Esophagus squamous epithelium (tissue), 5 donors: ENCODE results near the gene SH3YL1. TPM values are rescaled to one million over a fixed set of nuclear protein-coding genes. Genes with fewer than 3 reads are reported as not detected.

Experiments
- DNase-seq: peaks from one replicate; lab custom pipeline; 2025; lab: John Stamatoyannopoulos, UW
- H3K27ac ChIP-seq, 4 donors: fragments of 200-600 bp; sonication (generic); one replicate each; pipeline ENCODE4 v1.5.1; 2016 to 2019; ENCODE audit warnings: mild to moderate bottlenecking in 1 of 4
- H3K27me3 ChIP-seq, 4 donors: fragments of 200-600 bp; sonication (generic); 1 replicate in 3 of 4; 2 replicates in 1 of 4; pipeline versions ENCODE4 v1.5.1 to v1.6.0; 2017 to 2021; ENCODE audit warnings: antibody characterized with exemption in 1 of 4
- H3K36me3 ChIP-seq, 3 donors: fragments of 200-600 bp; sonication (generic); one replicate each; pipeline ENCODE4 v1.5.1; 2016 to 2019
- H3K4me1 ChIP-seq, 3 donors: fragments of 200-600 bp; sonication (generic); one replicate each; pipeline ENCODE4 v1.5.1; 2017 to 2019
- H3K4me3 ChIP-seq, 4 donors: fragments of 200-600 bp; sonication (generic); 1 replicate in 3 of 4; 2 replicates in 1 of 4; pipeline ENCODE4 v1.5.1; 2016 to 2019; ENCODE audit warnings: mild to moderate bottlenecking in 2 of 4, moderate library complexity in 1 of 4
- H3K9me3 ChIP-seq, 3 donors: fragments of 200-600 bp; sonication (generic); one replicate each; pipeline ENCODE4 v1.5.1; 2016 to 2019
- POLR2A ChIP-seq, 4 donors: fragments of 450-650 bp; IDR thresholded peaks; one replicate each; pipeline ENCODE4 v1.6.1; 2017; ENCODE audit warnings: antibody characterized with exemption in 4 of 4, mild to moderate bottlenecking in 4 of 4, moderate library complexity in 3 of 4
- WGBS, 2 donors: methylation state at CpG; one replicate each; pipeline ENCODE4 v1.1.5; 2018; 5-methylcytosine and 5-hydroxymethylcytosine counted together
- intact Hi-C: fragments of 100-400 bp; cut with DNase I; formaldehyde crosslinking; loops from one replicate; pipeline ENCODE4 v1.15.0; 2022
- total RNA-seq, 4 donors: library from RNA; depleted of rRNA; stranded (reverse); fragments of >200 nt; gene quantifications; one replicate each; pipeline ENCODE4 v1.1.0, GENCODE V29; 2016
- TF ChIP-seq, protein P1 (sequence below), 6 experiments: fragments of 450-650 bp in 4 of 6; fragments of 200-600 bp in 2 of 6; sonication (generic) in 2 of 6; IDR thresholded peaks; one replicate each; pipeline ENCODE4 v1.5.1; 2016 to 2019; ENCODE audit warnings: antibody characterized with exemption in 6 of 6, mild to moderate bottlenecking in 4 of 6, moderate library complexity in 4 of 6
- donor health status: DM: yes; HTN: yes; CAD: no.

The SH3YL1 gene
- 10 to 100 TPM; 64.9 to 99.6 (median 81.1) TPM for total RNA-seq

GRCh38 chr2:263774-264492 is at the start of gene SH3YL1:
Gene SH3YL1, minus strand, starts transcription at chr2:264032. Its CDS starts 48 bp downstream, at chr2:263984.
- DNase-seq = no peak
- Histone ChIP-seq H3K9me3 (no peaks in the 10 kb centered on the region), H3K4me1 (peaks cover 0 to 75% (median 17%) of the 10 kb centered on the region in 3 donors), H3K27me3 (no peaks in the 10 kb centered on the region), H3K36me3 (peaks cover 0 to 1% (median 0%) of the 10 kb centered on the region in 3 donors), H3K27ac (peak within 1 kb of the TSS; percentile 88 to 95 (median 94)), H3K4me3 (peak within 1 kb of the TSS; percentile 73 to 90 (median 84))
- TF ChIP-seq, protein P1, sequence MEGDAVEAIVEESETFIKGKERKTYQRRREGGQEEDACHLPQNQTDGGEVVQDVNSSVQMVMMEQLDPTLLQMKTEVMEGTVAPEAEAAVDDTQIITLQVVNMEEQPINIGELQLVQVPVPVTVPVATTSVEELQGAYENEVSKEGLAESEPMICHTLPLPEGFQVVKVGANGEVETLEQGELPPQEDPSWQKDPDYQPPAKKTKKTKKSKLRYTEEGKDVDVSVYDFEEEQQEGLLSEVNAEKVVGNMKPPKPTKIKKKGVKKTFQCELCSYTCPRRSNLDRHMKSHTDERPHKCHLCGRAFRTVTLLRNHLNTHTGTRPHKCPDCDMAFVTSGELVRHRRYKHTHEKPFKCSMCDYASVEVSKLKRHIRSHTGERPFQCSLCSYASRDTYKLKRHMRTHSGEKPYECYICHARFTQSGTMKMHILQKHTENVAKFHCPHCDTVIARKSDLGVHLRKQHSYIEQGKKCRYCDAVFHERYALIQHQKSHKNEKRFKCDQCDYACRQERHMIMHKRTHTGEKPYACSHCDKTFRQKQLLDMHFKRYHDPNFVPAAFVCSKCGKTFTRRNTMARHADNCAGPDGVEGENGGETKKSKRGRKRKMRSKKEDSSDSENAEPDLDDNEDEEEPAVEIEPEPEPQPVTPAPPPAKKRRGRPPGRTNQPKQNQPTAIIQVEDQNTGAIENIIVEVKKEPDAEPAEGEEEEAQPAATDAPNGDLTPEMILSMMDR (IDR thresholded peaks at IDR 0.05) = no peak
- peak in 1 of 4 donors; percentile 62 for TF ChIP-seq POLR2A (IDR thresholded peaks at IDR 0.05)
- intact Hi-C loops = no loop called here
- 0% methylated on average over 6 to 10 of the region's 77 CpGs for WGBS, 2 donors

DNA sequence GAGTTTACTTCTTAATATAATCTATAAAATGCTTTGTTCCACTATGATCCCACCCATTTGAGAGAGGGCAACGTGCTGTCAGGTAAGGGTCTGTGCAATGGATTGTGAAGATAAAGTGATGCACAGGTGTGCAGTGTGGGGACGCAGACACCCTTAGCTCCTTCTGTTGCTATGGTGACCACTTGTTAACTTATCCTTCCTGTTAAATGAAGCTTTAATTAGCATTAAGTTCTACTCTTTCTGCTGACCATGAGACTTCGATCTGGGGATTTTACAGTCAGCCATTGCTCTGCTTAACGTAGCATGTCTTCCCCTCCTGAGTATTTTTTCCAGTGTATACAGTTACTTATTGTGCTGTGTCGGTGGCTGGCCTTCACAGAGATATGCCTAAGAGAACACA is 47.2 kb upstream of the SH3YL1 start:
- H3K4me3 ChIP-seq = no peak overlapping the region
- no peak for DNase-seq
- intact Hi-C loops = no loop called here
- no peaks in the 10 kb centered on the region for H3K4me1 ChIP-seq
- TF ChIP-seq, protein P1 (IDR thresholded peaks at IDR 0.05) = no peak
- TF ChIP-seq POLR2A (IDR thresholded peaks at IDR 0.05) = no peak
- H3K27me3 ChIP-seq = peaks cover 0 to 17% (median 0%) of the 10 kb centered on the region in 4 donors
- H3K9me3 ChIP-seq = no peaks in the 10 kb centered on the region
- 70 to 77% methylated on average over 5 of the region's 5 CpGs for WGBS, 2 donors
- H3K36me3 ChIP-seq = no peaks in the 10 kb centered on the region
- no peak overlapping the region for H3K27ac ChIP-seq

GRCh38 chr2:309954-310510 is 46.2 kb upstream of the SH3YL1 start:
- intact Hi-C loops = no loop called here
- no peaks in the 10 kb centered on the region for H3K9me3 ChIP-seq
- H3K4me3 ChIP-seq = no peak overlapping the region
- no peaks in the 10 kb centered on the region for H3K4me1 ChIP-seq
- 62 to 74% methylated on average over 10 of the region's 10 CpGs for WGBS, 2 donors
- H3K27me3 ChIP-seq = peaks cover 0 to 17% (median 0%) of the 10 kb centered on the region in 4 donors
- H3K36me3 ChIP-seq = no peaks in the 10 kb centered on the region
- no peak overlapping the region for H3K27ac ChIP-seq
- DNase-seq = no peak
- no peak for TF ChIP-seq POLR2A (IDR thresholded peaks at IDR 0.05)
- TF ChIP-seq, protein P1 (IDR thresholded peaks at IDR 0.05) = no peak

DNA sequence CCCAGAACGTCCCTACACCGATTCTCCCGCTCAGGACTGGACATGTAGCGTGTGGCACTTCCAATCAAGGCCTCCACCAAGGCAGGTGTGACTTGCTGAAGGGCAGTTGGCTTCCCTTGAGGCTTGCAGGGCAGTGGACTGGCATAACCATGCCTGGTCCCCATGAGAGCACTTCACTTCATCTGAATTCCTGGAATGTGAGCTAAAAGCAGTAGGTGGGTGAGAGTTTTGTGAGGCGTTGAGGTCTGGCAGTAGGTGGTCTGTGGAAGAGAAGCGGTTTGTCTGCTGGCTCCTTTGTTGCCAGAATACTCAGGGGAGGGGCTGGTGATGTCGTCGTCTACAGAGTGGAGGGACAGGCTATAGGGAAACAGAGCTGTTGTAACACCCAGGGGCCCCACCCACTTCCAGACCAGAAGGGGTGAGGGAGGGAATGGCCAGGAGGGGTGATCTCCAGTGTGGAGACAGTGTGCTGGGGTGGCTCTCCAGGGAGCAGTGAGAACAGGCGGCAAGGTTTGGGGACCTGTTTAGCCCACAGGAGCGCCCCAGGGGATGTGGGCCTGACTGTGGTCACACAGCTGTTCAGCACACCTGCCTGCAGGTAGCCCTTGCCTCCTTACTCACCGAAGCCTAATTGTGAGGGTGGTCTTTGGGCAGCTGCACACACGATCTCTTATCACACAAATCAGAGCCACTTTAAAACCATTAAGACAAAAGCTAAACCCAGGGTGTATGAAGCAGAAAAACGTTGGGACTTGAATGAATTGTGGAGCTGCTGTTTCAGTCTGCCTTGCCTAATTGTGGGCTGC is 45.5 kb upstream of the SH3YL1 start:
- H3K27ac ChIP-seq = no peak overlapping the region
- no peak for DNase-seq
- H3K4me1 ChIP-seq = no peaks in the 10 kb centered on the region
- H3K27me3 ChIP-seq = peaks cover 0 to 13% (median 0%) of the 10 kb centered on the region in 4 donors
- H3K4me3 ChIP-seq = no peak overlapping the region
- no peaks in the 10 kb centered on the region for H3K36me3 ChIP-seq
- TF ChIP-seq, protein P1 (IDR thresholded peaks at IDR 0.05) = no peak
- no peak for TF ChIP-seq POLR2A (IDR thresholded peaks at IDR 0.05)
- no peaks in the 10 kb centered on the region for H3K9me3 ChIP-seq
- WGBS, 2 donors = 57 to 59% methylated on average over 9 to 13 of the region's 13 CpGs
- intact Hi-C loops = no loop called here
